ENCODE data around the gene PARVB.

DNA sequence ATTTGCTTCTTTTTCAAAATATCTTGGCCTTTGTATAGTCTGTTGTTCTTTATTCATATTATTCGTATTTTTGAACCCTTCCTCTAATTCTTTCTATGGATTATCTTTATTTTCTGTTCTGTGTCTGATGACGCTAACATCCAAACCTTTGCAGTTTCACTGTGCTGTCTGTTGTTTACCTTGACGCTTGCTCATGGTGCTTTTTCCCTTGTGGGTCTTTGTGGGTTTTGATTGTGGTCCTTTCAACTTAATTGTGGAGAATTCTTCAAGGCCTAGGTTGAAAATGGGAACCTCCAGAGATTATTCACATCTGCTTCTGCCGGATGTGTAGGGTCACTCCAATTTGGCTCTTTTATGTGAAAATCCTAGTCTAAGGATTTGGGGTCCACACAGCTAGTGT is 191.2 kb downstream of the PARVB start:
- TF ChIP-seq EZH2 (IDR thresholded peaks at IDR 0.05; ENCODE audit: borderline replicate concordance, low read depth, low read length, severe bottlenecking), result no peak
- TF ChIP-seq POLR2A (IDR thresholded peaks at IDR 0.05; ENCODE audit: low read depth, low read length), result no peak
- TF ChIP-seq, protein P1, sequence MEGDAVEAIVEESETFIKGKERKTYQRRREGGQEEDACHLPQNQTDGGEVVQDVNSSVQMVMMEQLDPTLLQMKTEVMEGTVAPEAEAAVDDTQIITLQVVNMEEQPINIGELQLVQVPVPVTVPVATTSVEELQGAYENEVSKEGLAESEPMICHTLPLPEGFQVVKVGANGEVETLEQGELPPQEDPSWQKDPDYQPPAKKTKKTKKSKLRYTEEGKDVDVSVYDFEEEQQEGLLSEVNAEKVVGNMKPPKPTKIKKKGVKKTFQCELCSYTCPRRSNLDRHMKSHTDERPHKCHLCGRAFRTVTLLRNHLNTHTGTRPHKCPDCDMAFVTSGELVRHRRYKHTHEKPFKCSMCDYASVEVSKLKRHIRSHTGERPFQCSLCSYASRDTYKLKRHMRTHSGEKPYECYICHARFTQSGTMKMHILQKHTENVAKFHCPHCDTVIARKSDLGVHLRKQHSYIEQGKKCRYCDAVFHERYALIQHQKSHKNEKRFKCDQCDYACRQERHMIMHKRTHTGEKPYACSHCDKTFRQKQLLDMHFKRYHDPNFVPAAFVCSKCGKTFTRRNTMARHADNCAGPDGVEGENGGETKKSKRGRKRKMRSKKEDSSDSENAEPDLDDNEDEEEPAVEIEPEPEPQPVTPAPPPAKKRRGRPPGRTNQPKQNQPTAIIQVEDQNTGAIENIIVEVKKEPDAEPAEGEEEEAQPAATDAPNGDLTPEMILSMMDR (IDR thresholded peaks at IDR 0.05; ENCODE audit: extremely low read depth in 1 of 2, insufficient read depth in 1 of 2, low read depth in 1 of 2, low read length in 2 of 2), result no peak
- no peak for TF ChIP-seq MYC (IDR thresholded peaks at IDR 0.05; ENCODE audit: low read depth, low read length)
- no peak for TF ChIP-seq GATA2 (IDR thresholded peaks at IDR 0.05; ENCODE audit: insufficient read depth, insufficient read length, low read depth, low read length)
- no peak for TF ChIP-seq POLR2AphosphoS5 (IDR thresholded peaks at IDR 0.05; ENCODE audit: insufficient read depth, low read depth, low read length)

All from endothelial cell of umbilical vein (primary cell).